ENCODE data around the gene PPP2R2C.

The PPP2R2C gene

DNA sequence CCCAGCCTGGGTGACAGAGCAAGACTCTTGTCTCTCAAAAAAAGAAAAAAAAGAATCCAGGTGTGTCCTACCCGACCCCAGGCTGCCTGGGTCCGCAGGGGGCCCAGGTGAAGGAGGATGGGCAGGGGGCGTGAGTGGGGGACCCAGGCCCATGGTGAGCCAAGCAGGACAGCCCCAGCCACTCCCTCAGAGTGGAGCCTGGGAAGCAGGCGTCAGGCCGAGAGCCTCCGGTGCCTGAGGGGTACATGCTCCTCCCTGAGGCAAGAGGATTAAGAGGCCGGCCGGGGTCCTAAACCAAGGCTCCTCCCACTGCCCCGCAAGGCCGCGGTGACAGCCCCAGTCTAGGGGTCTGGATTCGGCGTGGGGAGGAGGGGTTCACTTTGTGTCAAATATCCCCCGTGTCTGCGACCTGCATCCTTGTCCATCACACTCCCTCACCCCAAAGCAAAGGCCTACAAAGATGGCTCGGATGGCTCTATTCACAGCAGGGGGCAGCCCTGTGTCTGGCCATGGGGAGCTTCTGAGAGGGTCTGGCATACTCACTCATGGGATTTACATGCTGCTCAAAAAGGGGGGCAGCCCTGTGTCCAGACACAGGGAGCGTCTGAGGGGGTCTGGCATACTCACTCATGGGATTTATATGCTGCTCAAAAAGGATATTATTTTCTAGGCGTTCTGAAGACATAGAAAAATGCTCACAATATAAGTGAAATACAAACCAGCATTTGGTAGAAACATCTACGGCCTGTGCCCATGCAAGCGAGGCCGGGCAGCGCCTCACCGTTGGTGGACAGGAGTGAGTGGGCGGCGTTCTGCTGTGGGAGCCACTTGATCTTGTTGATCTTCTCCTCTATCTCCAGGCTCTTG is 94.6 kb downstream of the PPP2R2C start:
- DNase-seq: no peak

DNA sequence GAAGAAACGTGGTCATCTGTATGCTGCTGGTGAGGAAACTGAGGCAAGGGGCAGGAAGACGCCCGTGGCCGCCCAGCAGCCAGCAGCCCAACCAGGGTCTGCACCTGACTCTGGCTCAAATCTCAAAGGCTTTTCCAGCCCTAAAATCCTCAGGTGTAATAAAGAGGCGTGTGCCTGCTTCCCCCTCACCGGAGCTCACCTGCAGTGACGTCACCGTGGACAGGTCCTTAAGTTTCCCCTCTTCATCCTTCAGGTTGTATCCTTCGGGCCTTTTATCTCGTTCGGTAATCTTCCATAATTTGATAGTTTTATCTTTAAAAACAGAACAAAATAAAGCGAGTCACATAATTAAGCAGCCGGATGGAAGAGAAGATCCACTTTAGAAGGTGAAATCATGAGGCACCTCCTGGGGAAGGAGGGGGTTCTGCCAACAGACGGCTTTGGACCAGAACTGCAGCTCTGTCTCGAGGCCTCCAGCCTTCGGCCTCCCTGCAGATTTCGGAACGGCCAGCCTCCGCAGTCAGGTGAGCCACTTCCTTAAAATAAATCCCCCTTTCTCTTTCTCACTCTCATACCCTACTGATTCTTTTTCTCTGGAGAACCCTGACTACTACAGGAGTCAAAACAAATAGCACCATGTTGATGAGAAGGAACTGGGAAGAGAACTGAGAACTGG is 96.7 kb downstream of the PPP2R2C start:
- no peak for DNase-seq

DNA sequence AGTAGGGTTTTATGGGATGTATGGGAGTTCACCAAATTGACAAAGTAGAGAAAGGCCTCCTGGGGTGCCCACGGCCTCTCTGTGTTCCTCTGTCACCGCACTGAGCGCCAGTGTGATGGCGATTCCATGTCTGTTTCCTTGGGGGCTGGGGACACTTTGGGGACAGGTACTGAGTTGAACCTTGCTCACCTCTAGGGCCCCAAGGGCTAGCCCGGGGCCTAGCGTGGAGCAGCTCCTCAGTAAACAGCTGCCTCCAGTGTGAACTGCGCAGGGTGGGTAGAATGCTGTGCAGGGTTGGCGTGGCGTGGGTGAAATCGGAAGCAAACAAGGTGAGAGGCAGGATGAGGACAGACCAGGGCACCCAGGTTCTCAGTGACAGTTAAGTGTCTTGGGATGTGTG is 97.8 kb downstream of the PPP2R2C start:
- DNase-seq: no peak

DNA sequence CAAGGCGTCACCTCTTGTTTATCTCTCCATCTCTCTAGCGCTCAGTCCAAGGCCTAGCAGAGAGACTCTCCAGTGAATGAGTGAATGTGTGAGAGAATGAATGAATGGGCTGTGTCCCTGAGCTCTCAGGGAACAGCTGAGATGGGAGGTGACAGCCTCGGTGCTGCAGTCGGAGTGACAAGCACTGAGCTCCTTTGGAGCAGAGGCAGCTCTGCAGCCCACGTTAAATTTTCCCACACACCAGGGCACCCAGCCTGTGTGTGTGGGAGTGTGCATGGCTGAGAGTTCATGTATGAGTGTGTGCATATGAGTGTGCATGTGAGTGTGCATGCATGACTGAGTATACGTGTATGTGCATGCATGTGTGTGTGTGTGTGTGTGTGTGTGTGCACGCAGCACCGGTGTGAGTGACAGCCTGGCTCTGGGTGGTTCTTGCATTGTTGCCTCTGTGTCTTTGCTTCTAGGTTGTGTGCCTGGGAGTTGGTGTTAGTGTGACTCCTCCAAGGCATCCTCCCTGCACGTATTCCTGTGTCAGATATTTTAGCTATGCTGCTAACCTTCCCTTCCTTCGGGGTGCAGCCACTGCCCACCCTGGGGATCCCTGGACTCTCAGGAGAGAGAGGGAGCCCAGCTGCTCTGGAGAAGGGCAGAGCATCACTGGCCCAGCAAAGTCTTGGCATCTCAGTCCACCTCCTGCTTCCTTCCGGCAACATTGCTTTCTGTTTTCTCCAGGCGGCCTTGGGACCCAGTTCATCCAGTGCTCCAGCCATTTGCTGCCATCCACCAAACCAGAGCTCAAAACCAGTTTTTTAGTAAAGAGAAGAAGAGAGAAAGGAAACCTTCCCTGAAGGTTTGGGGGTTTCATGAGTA is 98.6 kb downstream of the PPP2R2C start:
- no peak for DNase-seq

DNA sequence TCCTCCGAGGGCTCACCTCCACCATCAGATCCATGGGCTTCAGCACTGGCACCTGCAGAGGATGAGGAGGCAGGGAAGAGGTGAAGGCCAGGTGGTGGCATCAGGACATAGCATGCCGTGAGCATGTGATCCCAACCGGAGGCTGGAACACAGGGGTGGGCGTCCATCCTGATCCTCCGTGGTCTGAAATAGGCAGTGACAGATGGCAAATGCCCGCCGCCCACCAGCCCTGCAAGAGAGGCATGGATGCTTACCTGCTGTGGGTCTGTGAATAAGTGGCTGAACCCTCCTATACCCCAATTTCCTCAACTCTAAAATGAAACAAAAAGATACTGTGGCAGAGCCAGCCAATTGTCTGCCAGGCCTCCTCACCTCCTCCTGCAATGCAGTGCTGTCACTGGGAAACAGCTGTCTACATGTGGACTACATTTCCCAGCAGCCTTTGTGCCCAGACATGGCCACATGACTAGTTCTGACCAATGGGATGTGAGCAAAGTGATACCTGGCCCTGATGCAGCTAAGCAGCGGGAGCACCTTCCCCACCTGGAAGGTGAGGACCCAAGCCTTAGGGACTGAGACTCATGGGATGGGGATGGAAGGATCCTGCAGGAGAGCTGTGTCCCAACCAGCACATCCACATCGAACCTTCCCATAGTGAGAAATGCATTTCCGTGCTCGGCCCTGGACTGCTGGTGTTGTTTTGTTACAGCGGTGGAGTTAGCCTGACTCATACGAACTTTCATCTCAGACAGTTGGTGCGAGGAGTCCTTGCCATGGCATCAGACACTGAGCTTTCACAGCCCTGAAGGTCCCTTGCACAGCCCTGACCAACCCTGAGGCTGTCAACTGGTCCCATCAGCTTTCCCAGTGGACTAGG is 99.5 kb downstream of the PPP2R2C start:
- DNase-seq: peak; percentile 15

DNA sequence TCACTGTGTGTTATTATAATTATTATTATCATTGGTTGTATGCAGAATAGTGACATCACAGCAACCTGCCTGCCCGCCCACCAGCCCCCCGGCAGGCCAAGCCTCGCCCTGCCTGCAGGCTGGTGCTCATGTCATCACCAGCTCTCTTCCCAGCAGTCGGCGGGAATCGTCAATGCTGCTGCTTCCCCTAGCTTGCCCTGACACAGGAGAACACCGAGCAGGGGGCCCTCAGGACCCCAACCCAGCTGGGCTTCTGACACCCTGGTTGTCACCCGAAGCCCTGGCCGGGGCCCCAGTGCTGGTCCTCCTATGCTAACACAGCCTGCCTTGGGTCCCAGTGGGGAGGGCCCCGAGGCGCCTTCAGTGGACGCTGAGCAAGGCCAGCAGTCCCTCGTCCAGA is 100.6 kb downstream of the PPP2R2C start:
- DNase-seq: no peak

DNA sequence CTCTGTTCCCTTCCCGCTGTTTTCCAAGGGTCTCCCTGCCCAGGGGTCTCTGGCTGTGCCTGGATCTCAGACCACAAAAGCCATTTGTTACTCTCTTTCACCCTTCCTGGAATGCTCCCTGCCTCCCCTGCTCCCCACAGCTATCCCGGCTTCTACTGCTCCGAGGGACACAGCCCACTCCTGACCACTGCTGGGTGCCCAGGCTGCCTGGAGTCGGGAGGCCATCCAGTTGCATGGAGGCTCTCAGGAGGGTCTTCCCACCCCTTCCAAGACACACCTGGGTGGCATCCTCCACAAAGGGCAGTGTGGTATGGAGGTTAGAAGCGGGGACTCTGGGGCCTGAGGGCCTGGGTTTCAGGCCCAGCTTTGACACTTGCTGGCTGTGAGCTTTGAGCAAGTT is 101.1 kb downstream of the PPP2R2C start:
- DNase-seq: no peak

DNA sequence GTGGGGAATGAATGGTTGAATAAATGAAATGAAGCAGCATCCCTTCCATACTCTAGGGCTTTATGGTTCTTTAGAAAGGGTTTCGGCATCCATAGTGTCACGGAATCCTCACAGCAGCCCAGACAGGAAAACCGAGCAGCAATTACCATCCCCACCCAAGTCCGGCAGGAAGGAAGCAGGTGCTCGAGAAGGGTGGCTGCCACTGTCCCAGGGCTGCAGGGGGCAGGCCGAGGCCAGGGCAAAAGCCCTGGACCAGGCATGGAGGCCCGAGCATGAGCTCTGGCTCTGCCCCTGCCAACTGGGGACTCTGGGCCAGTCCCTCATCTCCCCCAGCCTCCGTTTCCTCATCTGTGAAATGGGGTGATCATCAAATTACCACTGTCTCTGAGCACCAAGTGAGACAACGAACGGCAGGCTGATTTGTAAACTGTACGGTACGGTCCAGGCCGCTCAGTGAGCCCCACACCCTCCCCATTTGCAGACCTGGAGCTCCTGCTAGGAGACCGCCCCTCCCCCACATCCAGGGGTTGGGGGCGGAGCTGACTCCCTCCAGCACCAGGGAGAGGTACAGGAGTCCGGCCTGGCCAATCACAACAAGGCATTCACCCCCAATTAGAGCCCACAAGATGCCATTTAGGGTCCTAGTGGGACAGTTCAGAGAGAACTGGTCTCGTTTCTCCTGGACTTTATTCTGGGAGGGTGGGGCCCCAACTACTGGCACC is 102.3 kb downstream of the PPP2R2C start:
- no peak for DNase-seq

DNA sequence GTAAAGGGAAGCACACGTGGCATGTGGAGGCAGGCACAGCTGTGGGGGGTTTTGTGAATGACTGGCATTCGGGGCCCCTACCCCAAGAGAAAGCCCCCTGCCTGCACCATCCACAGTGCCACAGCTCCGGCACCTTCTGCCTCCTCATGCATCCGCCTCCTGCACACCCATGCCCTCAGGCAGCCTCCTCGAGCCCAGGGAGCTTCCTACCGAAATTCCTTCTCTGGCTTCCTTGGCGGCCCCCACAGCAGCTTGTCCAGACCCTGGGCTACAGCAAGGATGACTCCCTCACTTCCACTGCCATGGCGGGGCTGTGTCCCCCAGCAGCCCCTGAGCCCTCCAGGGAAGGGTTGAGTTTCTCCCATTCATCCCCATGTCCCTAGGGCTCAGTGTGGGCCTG is 102.9 kb downstream of the PPP2R2C start:
- no peak for DNase-seq

DNA sequence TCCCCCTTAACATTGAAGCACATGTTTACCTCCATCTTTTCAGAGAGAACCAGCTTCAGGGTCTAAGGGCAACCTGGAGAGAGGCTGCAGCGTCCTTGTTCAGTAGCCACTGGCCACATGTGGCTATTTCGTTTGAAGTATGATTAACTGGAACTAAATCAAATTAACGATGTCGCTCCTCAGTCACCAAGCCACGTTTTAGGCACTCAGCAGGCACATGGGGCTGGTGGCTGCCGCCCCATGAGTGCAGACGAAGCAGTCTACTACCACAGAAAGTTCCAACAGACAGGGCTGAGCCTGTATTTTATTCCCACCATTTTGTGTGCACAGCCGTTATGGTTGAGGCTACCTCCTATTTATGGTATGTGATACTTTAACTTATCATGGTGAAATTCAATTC is 103.4 kb downstream of the PPP2R2C start:
- DNase-seq: no peak

DNA sequence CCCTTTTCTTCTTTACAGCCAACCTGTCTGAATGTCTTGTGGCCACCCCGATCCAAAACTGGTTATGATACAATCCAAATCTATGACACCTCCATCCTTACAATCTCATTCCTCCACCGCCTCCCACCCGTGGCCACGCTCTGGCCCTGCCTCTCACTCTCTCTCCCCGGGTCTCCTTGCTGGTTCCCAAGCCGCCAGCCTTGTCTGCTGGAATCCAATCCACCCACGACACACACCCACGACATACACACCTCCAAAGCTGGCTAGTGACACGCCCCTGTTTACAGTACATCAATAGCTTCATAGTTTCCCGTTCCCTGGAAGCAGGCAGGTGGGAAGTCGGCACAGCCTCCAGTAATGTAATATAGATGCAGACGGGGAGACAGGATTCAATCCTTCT is 103.8 kb downstream of the PPP2R2C start:
- no peak for DNase-seq

DNA sequence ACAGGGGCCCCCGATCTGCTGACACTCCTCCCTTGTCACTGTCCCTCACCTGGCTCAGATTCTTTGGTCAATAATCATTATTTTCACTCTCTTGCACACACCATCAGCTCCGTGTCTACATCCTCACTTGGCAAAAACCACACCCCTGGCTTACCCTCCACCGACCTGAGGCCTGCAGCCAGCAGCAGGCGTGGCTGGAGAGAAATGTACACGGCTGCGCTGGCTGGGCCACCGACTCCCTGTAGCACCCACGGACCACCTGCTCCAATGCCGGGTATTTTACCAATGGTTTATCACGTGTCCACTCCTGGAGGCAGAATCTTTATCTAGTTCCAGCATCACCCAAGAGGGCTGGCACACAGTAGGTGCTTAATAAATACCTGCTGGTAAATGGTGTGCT is 104.3 kb downstream of the PPP2R2C start:
- DNase-seq: no peak

DNA sequence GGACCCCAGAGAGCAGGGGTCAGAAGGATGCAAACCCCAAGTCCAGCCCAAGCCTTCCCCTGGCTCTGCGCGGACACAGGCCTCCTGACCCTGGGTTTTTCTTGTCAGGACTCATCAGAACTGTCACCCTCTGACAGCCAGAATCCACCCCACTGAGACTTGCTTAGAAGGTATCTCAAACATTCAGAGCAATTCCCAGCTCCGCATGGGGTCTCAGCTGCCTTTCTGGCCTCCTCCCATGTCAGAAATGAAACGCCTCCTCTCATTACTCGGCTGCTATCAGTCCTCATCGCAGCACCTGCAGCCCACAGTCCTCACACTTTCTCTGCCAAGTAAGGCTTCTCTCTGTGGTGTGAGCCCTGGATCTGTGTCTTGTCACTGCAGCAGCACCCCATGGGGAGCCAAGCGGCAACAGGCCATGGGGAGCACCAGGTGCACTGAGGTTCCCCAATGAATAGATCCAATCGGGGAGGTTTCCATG is 105.0 kb downstream of the PPP2R2C start:
- no peak for DNase-seq

DNA sequence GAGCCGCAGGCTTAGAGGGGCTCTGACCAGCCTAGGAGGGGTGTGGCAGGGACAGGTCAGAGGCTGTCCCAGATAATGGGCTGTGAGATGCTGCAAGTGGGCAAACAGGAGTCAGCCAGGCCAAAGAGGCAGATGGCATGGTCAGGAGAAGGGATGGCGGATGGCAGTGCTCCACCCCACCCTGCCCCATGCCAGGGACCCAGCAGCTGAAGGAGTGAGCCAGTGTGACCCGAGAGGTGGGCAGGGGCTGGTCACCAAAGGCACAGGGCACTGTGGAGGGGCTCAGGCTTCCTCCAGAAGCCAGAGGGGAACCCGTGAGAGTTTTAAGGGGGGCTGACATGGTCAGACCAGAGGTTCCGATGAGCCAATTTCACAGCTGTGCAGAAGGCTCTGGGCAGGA is 105.8 kb downstream of the PPP2R2C start:
- DNase-seq: no peak

DNA sequence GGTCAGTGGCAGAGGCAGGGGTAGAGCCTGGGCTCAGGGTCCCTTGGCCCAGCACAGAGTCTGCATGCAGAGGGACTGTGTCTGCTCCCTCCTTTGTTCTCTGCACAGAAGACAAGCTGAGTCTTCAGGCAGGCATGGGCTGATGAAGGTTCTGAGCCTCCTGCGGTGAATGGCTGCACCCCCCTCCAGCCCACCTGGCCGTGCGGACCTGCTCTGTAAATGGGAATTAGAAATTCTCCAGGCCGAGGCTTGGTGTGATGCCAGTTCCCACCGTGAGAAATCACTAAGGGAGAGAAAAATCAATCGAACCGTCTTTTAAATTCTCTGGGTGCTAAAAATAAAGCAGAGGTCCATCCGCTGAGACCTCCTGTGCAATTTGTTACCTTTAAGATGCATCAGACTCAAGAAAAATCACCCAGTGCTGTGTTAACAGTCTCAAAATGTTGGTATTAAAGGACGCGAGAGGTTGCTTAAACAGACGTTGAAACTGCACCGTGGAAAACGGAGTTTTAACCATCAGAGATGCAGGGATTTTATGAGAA is 106.8 kb downstream of the PPP2R2C start:
- DNase-seq: no peak

DNA sequence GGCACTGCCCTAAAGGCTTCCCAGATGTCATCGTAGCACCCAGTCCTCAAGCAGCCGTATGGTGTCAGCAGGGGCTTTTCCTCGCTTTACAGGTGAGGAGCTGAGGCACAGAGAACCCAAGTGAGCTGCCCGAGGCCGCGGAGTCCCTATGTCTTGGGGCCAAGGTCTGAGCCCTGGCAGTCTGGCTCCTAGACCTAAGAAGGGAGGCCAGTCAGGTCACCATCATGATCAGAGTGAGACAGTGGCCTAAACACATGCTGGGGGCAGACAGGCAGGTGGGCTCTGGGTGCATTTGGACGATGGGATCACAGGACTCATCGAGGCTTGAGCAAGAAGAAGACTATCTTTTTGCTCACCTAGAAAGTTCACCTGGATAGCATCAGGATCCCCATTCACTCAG is 107.8 kb downstream of the PPP2R2C start:
- DNase-seq: no peak

DNA sequence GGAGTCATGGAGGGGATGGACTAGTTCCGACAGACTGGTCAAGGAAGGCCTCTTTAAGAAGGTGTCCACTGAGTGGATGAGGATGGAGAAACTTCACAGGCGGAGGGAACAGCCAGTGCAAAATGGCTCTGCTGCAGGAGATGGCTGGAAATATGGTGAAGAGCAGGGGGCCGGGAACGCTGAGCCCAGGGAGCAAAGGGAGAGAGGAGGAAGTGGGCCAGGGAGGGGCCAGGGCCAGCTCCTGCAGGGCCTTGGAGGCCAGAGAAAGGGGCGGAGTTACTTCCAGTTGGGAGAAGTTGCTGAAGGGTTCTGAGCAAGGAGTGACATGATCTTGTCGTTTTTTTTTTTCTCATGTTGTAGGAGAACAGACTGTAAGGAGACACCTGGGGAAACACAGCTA is 108.3 kb downstream of the PPP2R2C start:
- no peak for DNase-seq

DNA sequence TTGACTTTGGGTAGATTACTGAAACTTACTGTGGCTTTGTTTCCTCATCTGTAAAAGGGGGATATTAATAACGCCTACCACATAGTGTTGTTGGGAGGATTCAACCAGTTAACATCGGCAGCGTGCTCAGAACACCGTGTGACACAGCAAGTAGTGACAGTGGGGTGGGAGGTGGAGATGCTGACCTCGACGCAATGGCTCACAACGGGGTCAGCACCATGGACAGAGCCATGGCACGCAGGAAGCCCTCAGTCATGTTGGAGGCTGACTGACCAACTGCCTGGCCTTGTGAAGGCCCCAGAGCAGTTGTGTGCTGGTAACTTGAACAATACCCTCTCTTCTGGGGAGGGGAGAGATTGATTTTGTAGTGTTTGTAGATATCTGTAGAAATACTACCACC is 109.5 kb downstream of the PPP2R2C start:
- peak; percentile 37 for DNase-seq

DNA sequence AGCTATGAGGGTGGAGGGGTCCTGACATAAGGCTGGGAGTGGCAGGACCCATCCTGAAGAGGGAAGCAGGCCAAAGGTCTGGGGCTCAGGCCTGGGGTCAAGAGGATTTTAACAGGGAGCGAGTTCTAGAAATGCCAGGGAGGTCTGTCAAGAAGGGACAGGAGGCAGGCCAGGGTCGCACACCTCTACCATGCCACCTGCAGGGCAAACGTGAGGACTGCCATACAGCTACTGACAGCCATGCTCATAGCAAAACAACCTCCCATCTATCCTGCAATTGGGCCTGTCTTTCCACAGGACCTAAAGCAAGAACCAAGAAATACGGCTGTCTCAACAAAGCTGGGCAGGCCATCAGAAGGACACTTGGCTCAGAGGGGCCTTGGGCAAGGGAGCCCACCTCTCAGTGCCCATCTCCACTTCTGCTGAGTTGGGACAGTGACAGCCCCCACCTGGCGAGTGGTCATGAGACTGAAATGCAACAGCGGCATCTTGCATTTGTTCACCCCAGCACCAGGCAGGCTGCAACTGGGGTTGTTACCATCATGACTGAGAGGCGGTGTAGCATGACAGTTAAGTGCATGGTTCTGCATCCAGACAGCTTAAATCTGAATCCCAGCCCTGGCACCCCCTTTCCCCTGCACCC is 110.0 kb downstream of the PPP2R2C start:
- DNase-seq: no peak

DNA sequence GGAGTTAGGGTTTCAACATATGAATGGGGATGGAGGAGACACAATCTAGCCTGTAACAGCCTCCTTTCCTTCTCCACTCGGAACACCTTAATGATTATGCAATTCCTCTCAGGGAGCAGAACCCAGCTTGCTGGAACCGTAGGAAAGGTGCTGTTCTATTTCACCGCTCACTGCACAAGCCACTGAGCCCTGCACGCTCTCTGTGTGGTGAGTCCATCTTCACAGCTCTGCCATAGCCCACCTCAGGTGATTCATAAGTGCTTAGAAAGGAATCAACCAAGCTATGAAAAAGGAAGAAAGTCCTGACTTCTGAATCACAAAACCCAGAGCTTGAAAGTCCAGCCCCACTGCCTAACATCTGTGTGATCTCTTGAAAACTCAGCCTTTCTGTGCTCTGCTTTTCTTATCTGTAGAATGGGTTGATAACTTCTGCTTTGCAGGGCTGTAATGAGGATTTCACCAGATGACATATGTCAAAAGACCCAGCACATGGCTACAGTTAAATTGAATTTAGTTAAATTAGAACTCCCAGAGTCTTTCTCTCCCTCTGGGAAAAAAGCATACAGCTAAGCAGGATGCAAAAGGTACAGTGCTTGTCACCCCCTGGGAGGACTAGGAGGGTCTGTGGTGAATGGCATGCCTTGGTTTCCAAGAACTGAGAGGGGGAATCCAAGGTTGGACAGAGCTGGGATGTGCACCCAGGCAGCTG is 111.2 kb downstream of the PPP2R2C start:
- no peak for DNase-seq

All from fibroblast of skin of back (primary cell).